Skeletal muscle tissue (tissue), 4 donors: ENCODE measurements around the gene SLC25A1. TPM values are rescaled to one million over a fixed set of nuclear protein-coding genes. Genes with fewer than 3 reads are reported as not detected.

Source experiments
- H3K27ac ChIP-seq: one replicate; pipeline ENCODE4 v1.7.0; 2013; ENCODE audit warnings: mild to moderate bottlenecking, low read depth, low read length, inconsistent platforms
- H3K27me3 ChIP-seq, 3 donors: one replicate each; pipeline ENCODE4 v1.7.0; 2013; ENCODE audit warnings: low read length in 3 of 3; ENCODE audit not compliant: control insufficient read depth in 3 of 3, insufficient read depth in 3 of 3
- H3K36me3 ChIP-seq, 3 donors: one replicate each; pipeline ENCODE4 v1.7.0; 2013; ENCODE audit warnings: low read length in 3 of 3; ENCODE audit not compliant: control insufficient read depth in 3 of 3, insufficient read depth in 3 of 3
- H3K4me1 ChIP-seq, 3 donors: one replicate each; pipeline ENCODE4 v1.7.0; 2013; ENCODE audit warnings: low read length in 3 of 3, mild to moderate bottlenecking in 3 of 3; ENCODE audit not compliant: control insufficient read depth in 3 of 3, insufficient read depth in 3 of 3
- H3K4me3 ChIP-seq, 3 donors: one replicate each; pipeline ENCODE4 v1.7.0; 2013; ENCODE audit warnings: low read length in 3 of 3
- H3K9ac ChIP-seq, 3 donors: one replicate each; pipeline ENCODE4 v1.7.0; 2013; ENCODE audit warnings: low read length in 3 of 3, mild to moderate bottlenecking in 3 of 3, moderate library complexity in 2 of 3, low read depth in 1 of 3
- H3K9me3 ChIP-seq, 3 donors: one replicate each; pipeline ENCODE4 v1.7.0; 2013; ENCODE audit warnings: low read length in 3 of 3; ENCODE audit not compliant: control insufficient read depth in 3 of 3
- total RNA-seq: library from RNA; depleted of rRNA; stranded (reverse); fragments of >200 nt; gene quantifications from one replicate; pipeline ENCODE4 v1.2.3, GENCODE V29; 2014
- donor health status: Osteomylitis.

The SLC25A1 gene
- total RNA-seq, 1 donor from 2014 or later: 17.2 TPM

DNA sequence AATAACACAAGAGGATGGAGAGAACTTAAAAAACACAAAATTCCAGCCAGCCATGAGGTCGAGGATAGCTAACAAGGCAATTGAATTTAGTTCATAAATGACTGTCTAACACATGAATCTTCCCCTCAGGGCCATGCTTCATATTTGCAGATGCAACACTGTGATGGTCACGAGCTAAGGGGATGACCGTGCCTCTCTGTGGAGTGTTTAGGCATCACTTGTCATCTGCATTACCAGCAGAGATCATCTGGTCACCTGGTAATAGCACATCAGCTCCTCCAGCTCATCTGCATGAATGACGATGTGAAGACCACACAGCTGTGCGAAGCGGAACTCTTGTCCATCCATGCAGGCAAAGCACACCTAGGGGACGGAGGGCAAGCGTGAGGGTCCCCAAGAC, 20.9 kb upstream of the SLC25A1 start:
- Histone ChIP-seq H3K27ac (no peak overlapping the region), H3K4me1 (no peaks in the 10 kb centered on the region), H3K9me3 (no peaks in the 10 kb centered on the region), H3K36me3 (peaks cover 40 to 72% (median 66%) of the 10 kb centered on the region in 3 donors), H3K9ac (no peak overlapping the region), H3K27me3 (no peaks in the 10 kb centered on the region), H3K4me3 (no peak overlapping the region)

DNA sequence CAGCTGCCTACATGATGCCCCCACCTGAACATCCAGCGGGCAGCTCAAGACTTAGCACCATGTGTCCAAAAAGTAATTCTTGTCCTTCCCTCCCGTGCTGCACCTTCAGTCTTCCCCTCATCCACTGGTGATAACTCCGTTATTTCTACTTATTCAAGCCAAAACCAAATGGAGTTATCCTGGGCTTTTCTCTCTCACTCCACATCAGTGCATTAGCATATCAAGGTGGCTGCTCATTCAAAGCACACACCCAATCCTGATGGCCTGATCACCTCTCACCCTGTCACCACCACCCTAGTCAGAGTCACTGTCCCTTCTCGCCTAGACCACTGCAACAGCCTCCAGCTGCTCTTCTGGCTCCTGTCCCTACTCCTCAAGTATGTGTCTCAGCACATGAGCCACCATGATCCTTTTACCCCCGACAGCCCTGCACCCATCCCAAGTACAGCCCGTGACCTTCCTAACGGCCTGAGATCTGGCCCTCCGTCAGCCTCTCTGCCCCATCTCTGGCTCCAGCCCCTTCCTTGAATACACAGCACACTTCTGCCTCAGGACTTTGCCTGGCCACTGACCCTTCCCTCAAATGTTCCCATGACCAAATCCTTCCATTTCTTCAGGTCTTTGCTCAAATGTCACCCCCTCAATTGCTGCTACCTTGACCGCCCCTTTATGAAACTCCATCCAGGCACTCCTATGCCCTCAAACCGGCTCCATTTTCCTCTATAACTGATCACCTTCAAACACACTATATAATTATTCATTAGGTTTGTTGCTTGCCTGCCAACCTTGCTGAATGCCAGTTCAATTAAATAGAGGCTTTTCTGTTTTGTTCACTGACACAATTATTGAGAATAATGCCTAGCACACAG, 19.7 kb upstream of the SLC25A1 start:
- no peaks in the 10 kb centered on the region for H3K9me3 ChIP-seq
- no peak overlapping the region for H3K4me3 ChIP-seq
- H3K27me3 ChIP-seq: no peaks in the 10 kb centered on the region
- H3K36me3 ChIP-seq: peaks cover 46 to 74% (median 63%) of the 10 kb centered on the region in 3 donors
- no peak overlapping the region for H3K27ac ChIP-seq
- H3K9ac ChIP-seq: peak overlapping the region in 2 of 3 donors; percentile 33 to 57
- no peaks in the 10 kb centered on the region for H3K4me1 ChIP-seq

DNA sequence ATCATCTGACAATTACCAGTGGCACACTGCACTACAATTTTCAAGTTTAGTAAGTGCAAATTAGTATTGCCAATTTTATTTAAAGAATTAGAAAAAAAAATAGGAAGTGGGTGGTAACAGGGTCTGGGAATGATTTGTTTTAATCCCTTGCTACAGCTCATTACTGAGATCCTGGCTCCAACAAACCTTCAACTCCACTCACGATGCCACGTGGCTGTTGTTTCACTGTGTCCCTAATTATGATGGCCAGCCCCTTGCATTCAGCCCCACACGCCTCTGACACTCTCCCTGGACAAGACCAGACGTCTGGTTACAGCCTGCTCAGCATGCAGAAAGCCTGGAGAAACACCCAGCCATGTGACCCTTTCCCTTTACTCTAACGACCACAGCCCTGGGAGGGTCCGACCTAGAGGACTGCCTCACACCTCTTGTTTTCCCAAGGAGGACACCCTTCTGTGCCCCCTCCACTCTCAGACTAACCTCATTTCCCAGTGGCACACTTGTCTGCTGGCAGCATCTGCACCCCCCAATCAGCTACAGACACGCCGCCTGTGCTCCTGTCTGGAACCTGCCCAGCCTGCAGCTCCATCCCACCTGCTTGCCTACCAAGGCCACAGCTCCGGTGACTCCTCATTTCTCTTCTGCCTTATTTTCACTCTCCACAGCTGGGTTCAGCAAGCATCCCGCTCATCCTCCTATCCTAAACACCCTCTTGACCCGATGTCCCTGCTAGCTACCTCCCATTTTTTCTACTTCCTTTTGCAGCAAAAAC, 18.5 kb upstream of the SLC25A1 start:
- Histone ChIP-seq H3K9me3 (no peaks in the 10 kb centered on the region), H3K4me3 (no peak overlapping the region), H3K27ac (no peak overlapping the region), H3K27me3 (no peaks in the 10 kb centered on the region), H3K36me3 (peaks cover 54 to 81% (median 72%) of the 10 kb centered on the region in 3 donors), H3K9ac (no peak overlapping the region), H3K4me1 (no peaks in the 10 kb centered on the region)

DNA sequence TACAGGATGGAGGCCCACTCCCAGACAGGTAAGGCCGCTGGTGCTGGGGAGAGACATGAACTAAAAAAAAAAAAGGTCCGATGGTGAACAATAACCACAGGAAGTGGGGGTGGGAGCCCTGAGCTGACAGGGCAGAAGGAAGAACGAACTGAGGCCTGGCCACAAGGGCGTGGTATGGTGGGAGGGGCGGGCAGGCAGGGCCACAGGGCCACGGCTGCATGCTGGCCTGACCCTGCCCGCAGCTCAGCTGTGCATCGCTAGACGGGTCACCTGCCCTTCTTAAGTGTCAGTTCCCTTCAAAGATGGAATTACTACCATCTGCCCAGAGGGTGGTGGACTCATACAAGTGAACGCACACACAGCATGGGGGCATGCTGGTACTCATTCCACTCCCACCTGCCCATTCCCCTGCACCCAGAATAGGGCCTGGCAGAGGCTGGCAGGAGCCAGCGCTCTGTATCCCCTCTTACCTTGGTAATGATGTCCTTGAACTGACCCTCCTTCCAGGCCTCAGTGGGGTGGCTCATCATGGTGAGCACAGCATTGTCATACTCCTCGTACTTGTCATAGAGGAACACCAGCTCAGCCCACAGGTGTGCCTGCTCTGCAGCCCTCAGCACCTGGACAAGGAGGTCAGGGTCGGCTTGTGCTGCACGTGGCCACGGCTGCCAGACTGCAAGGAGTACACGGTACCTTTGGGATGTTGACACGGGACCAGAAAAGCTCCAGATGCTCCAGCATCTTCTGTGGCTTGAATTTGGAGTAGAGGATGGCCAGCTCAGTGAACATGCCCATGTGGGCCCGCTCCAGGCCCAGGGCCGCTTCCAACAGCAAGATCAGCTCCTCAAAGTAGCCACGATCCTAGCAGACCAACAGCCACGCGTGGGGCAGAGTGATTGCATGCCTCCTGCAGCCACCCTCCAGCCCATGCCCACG, 17.5 kb upstream of the SLC25A1 start:
- Histone ChIP-seq H3K4me3 (no peak overlapping the region), H3K9ac (no peak overlapping the region), H3K4me1 (no peaks in the 10 kb centered on the region), H3K27ac (no peak overlapping the region), H3K27me3 (no peaks in the 10 kb centered on the region), H3K36me3 (peaks cover 54 to 81% (median 72%) of the 10 kb centered on the region in 3 donors), H3K9me3 (no peaks in the 10 kb centered on the region)

DNA sequence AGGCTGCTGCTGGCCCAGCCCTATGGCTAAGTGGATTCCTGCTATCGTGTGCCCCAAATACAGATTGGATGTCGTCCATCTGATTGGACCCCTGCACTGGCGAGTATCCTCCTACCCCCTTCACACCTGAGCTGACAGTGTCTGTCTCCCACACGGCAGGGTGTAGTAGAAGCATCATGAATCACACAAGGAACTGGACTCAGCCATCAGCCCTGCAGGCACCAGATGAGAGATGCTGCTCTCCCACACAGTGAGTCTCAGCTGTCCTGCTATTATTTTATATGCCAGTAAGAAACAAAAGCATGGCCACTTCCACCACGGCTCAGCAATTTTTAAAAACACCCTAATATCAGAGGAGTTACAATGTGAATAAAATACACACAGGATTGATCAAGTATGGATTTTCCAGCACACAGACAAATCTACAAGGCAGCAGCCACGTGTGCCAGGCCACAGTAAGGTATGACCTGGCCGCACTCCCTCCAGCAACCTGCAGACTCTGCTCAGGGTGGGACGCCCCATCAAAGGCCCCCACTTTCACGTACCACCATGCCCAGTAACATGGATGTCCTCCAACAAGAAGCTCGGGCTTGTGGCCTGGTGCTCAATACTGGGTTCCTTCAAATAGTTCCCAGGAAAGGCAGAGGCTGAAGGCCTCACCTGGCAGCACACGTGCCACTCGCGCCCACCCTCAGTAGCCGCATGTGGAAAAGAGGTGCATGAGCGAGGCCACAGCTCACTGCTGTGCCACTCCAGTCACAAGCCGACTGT, 16.4 kb upstream of the SLC25A1 start:
- Histone ChIP-seq H3K9ac (no peak overlapping the region), H3K4me1 (no peaks in the 10 kb centered on the region), H3K9me3 (no peaks in the 10 kb centered on the region), H3K36me3 (peaks cover 55 to 79% (median 72%) of the 10 kb centered on the region in 3 donors), H3K27ac (no peak overlapping the region), H3K4me3 (no peak overlapping the region), H3K27me3 (no peaks in the 10 kb centered on the region)

DNA sequence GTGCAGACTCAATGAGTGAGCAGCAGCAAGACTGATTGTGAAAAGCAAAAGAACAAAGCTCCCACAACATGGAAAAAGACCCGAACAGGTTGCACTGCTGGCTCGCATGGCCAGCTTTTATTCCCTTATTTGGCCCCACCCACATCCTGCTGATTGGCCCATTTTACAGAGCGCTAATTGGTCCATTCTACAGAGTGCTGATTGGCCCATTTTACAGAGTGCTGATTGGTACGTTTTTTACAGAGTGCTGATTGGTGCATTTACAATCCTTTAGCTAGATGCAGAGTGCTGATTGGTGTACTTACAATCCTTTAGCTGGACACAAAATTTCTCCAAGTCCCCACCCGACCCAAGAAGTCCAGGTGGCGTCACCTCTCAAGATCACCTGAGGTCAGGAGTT, 15.3 kb upstream of the SLC25A1 start:
- Histone ChIP-seq H3K4me1 (no peaks in the 10 kb centered on the region), H3K27me3 (no peaks in the 10 kb centered on the region), H3K27ac (no peak overlapping the region), H3K9me3 (no peaks in the 10 kb centered on the region), H3K4me3 (no peak overlapping the region), H3K9ac (no peak overlapping the region), H3K36me3 (peaks cover 49 to 77% (median 63%) of the 10 kb centered on the region in 3 donors)

DNA sequence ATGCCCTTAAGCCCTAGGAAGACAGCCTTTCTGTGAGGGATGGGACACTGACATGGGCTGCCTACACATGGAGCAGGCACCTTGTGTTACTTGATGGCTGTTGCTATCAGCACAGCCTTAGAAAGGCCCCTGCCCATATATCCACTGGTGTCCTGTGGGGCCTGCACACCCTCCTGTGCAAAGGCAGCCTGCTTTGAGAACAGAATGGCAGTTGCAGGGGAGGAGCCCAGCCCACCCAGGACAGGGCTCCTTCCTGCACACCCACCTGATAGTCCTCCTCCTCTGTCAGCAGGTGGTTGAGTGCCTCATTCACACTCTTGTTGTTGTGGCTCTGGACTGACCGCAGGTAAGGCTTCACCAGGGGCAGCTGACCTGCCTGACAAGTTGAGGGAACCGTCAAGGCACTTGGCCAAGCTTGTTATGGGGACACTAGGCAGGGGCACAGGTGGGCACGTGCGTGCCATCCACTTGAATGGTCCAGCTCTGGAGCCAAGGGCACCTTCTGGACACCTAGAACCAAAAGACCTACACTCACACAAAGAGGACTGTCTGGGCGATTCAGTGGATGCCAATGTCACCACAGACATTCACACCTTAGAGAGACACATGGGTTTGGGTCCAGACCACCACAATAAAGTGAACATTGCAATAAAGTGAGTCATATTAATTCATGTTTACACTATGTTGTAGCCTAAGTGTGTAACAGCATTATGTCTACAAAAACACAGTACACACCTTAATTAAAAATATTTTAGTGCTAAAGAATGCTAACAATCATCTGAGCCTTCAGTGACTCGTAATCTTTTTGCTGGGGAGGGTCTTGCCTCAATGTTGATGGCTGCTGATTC, 9.4 kb upstream of the SLC25A1 start:
- Histone ChIP-seq H3K36me3 (peaks cover 48 to 58% (median 52%) of the 10 kb centered on the region in 3 donors), H3K9me3 (no peaks in the 10 kb centered on the region), H3K4me1 (no peaks in the 10 kb centered on the region), H3K27me3 (no peaks in the 10 kb centered on the region), H3K9ac (no peak overlapping the region), H3K4me3 (no peak overlapping the region), H3K27ac (no peak overlapping the region)

DNA sequence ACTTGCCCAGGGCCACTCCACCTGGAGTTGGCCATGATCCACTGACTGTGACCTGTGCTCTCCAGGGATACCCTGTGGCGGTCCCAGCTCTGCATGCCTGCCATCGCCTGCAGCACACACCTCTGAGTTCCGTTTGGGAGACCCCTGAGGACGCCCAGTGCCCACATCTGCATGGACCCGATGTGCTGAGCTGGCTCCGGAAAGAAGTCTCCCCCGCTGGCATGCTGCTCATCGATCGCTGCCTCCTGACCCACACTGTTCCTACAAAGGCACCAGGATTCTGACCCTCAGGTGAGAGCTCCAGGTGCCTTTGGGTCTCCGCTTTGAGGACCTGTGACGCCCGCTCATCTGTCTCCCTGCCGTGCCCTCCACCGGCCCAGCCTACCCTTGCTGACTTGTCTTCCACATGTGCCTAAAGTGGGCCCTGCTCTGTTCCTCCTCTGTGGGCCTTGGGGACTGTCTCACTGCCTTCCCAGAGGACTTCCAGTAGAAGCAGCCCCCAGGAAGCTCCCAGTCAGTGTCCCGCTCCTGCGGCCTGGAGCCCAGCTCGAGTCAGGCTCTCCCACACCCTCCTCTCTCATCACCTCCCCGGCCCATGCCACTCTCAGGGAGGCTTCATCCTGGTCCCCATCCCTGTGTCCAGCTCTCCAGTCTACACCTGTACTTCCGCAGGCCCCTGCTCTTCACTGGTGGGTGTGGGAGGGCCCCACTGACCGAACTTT, 5.9 kb upstream of the SLC25A1 start:
- H3K9ac ChIP-seq: peak overlapping the region in 1 of 3 donors; percentile 5
- H3K4me3 ChIP-seq: no peak overlapping the region
- H3K27ac ChIP-seq: no peak overlapping the region
- no peaks in the 10 kb centered on the region for H3K9me3 ChIP-seq
- H3K36me3 ChIP-seq: peaks cover 46 to 53% (median 50%) of the 10 kb centered on the region in 3 donors
- H3K27me3 ChIP-seq: no peaks in the 10 kb centered on the region
- peaks cover 2 to 12% (median 6%) of the 10 kb centered on the region in 3 donors for H3K4me1 ChIP-seq
